BJ (cell line): Measurements from ENCODE around the gene MED7. TPM values are rescaled to one million over a fixed set of nuclear protein-coding genes. Genes with fewer than 3 reads are reported as not detected.

Source experiments
- CTCF ChIA-PET: fragments of 350-600 bp; formaldehyde crosslinking; extraction: SDS; loops from one replicate; lab custom pipeline; 2021; ENCODE audit warnings: antibody characterized with exemption, inconsistent platforms; lab: Yijun Ruan, JAX
- POLR2A ChIA-PET: fragments of 300-600 bp; sonication (Branson Sonifier 250); formaldehyde crosslinking; extraction: SDS; loops from one replicate; lab custom pipeline; 2021; ENCODE audit warnings: antibody characterized with exemption; lab: Charles Lee
- DNase-seq: peaks from one replicate; pipeline ENCODE4 v3.0.0-alpha.2; 2011; ENCODE audit warnings: low read depth
- H3K27me3 ChIP-seq: 2 replicates; pipeline ENCODE4 v1.6.0; 2011; ENCODE audit warnings: low read length; ENCODE audit not compliant: control insufficient read depth, insufficient read depth
- H3K36me3 ChIP-seq: 2 replicates; pipeline ENCODE4 v1.5.1; 2011; ENCODE audit warnings: low read length; ENCODE audit not compliant: control insufficient read depth, insufficient read depth
- H3K4me3 ChIP-seq: 2 replicates; pipeline ENCODE4 v1.5.1; 2011; ENCODE audit warnings: low read depth, mild to moderate bottlenecking, control low read depth, low read length
- CTCF ChIP-seq: IDR thresholded peaks from 2 replicates; pipeline ENCODE4 v1.5.1; 2011; ENCODE audit warnings: low read depth, mild to moderate bottlenecking, control low read depth, inconsistent platforms, low read length, moderate library complexity; ENCODE audit not compliant: insufficient read depth
- polyA plus RNA-seq: library from polyadenylated mRNA; depleted of rRNA; stranded (reverse); fragments of >200 nt; gene quantifications from 2 replicates; pipeline ENCODE4 v1.2.3, GENCODE V29; 2011

Gene MED7
- polyA plus RNA-seq, 1 experiment, result 5.7 TPM

- DNase-seq, result no peak
- no peak within 1 kb of the TSS for H3K4me3 ChIP-seq
- H3K27me3 ChIP-seq, result no peaks in the 10 kb centered on the region
- POLR2A ChIA-PET, result no interaction called here
- TF ChIP-seq CTCF, result no peak
- CTCF ChIA-PET, result no interaction called here
- H3K36me3 ChIP-seq, result no peaks in the 10 kb centered on the region
Observed at GRCh38 chr5:157108976-157109375, 33.7 kb downstream of the MED7 start, which contains the start of gene HAVCR2. HAVCR2 (minus strand) TSS chr5:157109044; CDS start chr5:157108983, 61 bp downstream.

- ChIA-PET POLR2A (no interaction called here), CTCF (interaction anchor here (0.6 kb wide), 1 partner anchor 905 kb away, joined by 3 read pairs; no protein-coding TSS in a partner anchor)
- DNase-seq, result no peak
- TF ChIP-seq CTCF, result no peak
- H3K27me3 ChIP-seq, result no peaks in the 10 kb centered on the region
- no peaks in the 10 kb centered on the region for H3K36me3 ChIP-seq
- H3K4me3 ChIP-seq, result no peak overlapping the region
Observed at GRCh38 chr5:157107508-157107907, 35.2 kb downstream of the MED7 start.

- ChIA-PET POLR2A (no interaction called here), CTCF (no interaction called here)
- Histone ChIP-seq H3K27me3 (no peaks in the 10 kb centered on the region), H3K4me3 (no peak overlapping the region), H3K36me3 (no peaks in the 10 kb centered on the region)
- no peak for TF ChIP-seq CTCF
- no peak for DNase-seq
Observed at GRCh38 chr5:157106630-157107461, 35.8 kb downstream of the MED7 start.

DNA sequence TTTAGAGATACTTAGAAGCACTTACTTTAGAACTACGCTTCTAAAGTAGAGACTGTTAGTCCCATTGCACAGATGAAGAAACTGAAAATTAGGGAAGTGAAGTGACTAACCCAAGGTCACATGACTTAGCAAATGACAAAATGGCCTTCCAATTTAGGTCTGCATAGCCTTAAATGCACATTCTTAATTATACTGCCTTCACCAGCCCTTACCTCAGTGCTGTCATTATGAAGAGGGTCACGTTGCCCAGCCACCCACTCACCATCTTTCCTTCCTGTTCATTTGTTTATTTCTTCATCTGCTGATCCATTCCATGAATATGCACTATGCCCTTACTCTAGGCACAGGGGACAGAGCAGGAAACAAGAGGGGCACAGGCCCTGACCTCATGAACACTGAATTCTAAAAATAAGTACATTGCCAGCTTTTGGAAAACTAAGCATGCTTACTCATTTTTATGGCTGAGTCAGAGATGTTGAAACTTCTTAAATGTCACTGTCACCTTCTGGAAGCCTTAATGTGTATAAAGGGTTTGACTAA lies 42.5 kb downstream of the MED7 start:
- POLR2A ChIA-PET, result no interaction called here
- H3K27me3 ChIP-seq, result no peaks in the 10 kb centered on the region
- no peak overlapping the region for H3K4me3 ChIP-seq
- peak; percentile 35 for DNase-seq
- CTCF ChIA-PET, result interaction anchor here (0.5 to 0.7 kb wide), 2 partner anchors 22 to 1249 kb away, joined by 3 to 4 read pairs; no protein-coding TSS in a partner anchor
- TF ChIP-seq CTCF, result no peak
- H3K36me3 ChIP-seq, result no peaks in the 10 kb centered on the region

DNA sequence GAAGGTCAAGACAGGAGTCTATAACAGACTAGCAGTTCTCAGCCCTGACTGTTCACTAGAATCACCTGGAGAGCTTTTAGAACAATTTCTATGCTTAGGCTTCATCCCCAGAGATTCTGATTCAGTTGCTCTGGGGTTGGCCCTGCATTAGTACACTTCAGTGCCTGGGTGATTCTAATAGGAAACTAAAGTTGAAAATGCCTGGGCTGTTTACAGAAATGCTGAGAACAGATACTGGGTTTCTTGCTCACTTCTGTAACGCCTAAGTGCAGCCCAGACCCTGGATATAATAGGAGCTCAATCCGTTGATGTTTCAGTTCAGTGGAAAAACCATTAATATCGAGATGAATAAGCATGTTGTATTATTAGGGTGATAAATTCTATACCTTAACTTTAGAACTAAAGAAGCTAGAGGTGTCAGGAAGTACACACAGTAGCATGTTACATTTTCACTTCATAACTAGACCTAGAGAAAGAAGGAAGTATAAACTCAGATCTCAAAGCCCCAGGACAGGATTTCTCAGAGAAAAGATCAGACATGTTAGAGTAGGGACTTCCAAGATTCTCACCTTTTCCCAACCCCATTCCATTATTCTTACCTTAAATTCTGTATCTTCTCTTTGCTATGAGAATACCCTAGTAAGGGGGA lies 54.2 kb downstream of the MED7 start:
- TF ChIP-seq CTCF, result no peak
- Histone ChIP-seq H3K4me3 (no peak overlapping the region), H3K36me3 (no peaks in the 10 kb centered on the region), H3K27me3 (no peaks in the 10 kb centered on the region)
- ChIA-PET CTCF (no interaction called here), POLR2A (no interaction called here)
- DNase-seq, result no peak
